Upper lobe of left lung (tissue), 4 donors: ENCODE data around the gene EFNB2.

ENCODE experiments used
- EP300 ChIP-seq, 4 donors: sonication (generic); formaldehyde crosslinking; IDR thresholded peaks; one replicate each; pipeline ENCODE4 v1.5.1; 2017; ENCODE audit warnings: antibody characterized with exemption in 4 of 4, control low read depth in 2 of 4
- POLR2A ChIP-seq, 4 donors: fragments of 450-650 bp; IDR thresholded peaks; one replicate each; pipeline ENCODE4 v1.5.1; 2016 to 2017; ENCODE audit warnings: antibody characterized with exemption in 4 of 4, mild to moderate bottlenecking in 2 of 4
- POLR2AphosphoS5 ChIP-seq, 2 donors: sonication (generic); formaldehyde crosslinking; IDR thresholded peaks; one replicate each; pipeline ENCODE4 v1.5.1; 2017; ENCODE audit warnings: antibody characterized with exemption in 2 of 2
- TF ChIP-seq, protein P1 (sequence below), 6 experiments: fragments of 450-650 bp in 4 of 6; fragments of 200-600 bp in 2 of 6; sonication (generic) in 2 of 6; IDR thresholded peaks; one replicate each; pipeline ENCODE4 v1.5.1; 2016 to 2019; ENCODE audit warnings: antibody characterized with exemption in 6 of 6

- TF ChIP-seq POLR2A (IDR thresholded peaks at IDR 0.05) (no peak), EP300 (IDR thresholded peaks at IDR 0.05) (no peak), POLR2AphosphoS5 (IDR thresholded peaks at IDR 0.05) (no peak)
- TF ChIP-seq, protein P1, sequence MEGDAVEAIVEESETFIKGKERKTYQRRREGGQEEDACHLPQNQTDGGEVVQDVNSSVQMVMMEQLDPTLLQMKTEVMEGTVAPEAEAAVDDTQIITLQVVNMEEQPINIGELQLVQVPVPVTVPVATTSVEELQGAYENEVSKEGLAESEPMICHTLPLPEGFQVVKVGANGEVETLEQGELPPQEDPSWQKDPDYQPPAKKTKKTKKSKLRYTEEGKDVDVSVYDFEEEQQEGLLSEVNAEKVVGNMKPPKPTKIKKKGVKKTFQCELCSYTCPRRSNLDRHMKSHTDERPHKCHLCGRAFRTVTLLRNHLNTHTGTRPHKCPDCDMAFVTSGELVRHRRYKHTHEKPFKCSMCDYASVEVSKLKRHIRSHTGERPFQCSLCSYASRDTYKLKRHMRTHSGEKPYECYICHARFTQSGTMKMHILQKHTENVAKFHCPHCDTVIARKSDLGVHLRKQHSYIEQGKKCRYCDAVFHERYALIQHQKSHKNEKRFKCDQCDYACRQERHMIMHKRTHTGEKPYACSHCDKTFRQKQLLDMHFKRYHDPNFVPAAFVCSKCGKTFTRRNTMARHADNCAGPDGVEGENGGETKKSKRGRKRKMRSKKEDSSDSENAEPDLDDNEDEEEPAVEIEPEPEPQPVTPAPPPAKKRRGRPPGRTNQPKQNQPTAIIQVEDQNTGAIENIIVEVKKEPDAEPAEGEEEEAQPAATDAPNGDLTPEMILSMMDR (IDR thresholded peaks at IDR 0.05): no peak
These were observed 23.1 kb upstream of the EFNB2 start for GRCh38 chr13:106558527-106558926.
